GM21529 (cell line): Measurements from ENCODE around the gene MFAP1.
"Not testable (repeated sequence)": the region's sequence is repeated elsewhere in the genome, so short reads cannot be mapped to it uniquely, and the experiment has no call there.

Experiments
- ATAC-seq: cut with Tn5 transposase; IDR thresholded peaks from one replicate; pipeline ENCODE4 v1.9.1; 2021; ENCODE audit not compliant: unreplicated experiment

MFAP1 gene

GRCh38 chr15:43825305-43825704, 815 bp upstream of the MFAP1 start:
- ATAC-seq = not testable (repeated sequence)

GRCh38 chr15:43821505-43821904, 3.0 kb downstream of the MFAP1 start:
- ATAC-seq = no peak

- ATAC-seq = not testable (repeated sequence)
These were observed 9.4 kb downstream of the MFAP1 start for GRCh38 chr15:43815064-43815463.

- ATAC-seq = peak; percentile 77
These were observed 15.4 kb downstream of the MFAP1 start for GRCh38 chr15:43808960-43809678.

GRCh38 chr15:43808435-43808950, 16.0 kb downstream of the MFAP1 start:
- no peak for ATAC-seq

- ATAC-seq = not testable (repeated sequence)
These were observed 21.8 kb downstream of the MFAP1 start for GRCh38 chr15:43802676-43803075.

- ATAC-seq = peak; percentile 80
These were observed 24.0 kb downstream of the MFAP1 start, which contains the start of gene HYPK for GRCh38 chr15:43800286-43801141. TSS of gene HYPK (plus strand) at chr15:43800599. CDS start at chr15:43800623, 24 bp downstream.

- ATAC-seq = no peak
These were observed 24.6 kb downstream of the MFAP1 start, which contains the start of gene SERINC4 for GRCh38 chr15:43799945-43800285. TSS of gene SERINC4 (minus strand) at chr15:43800220. CDS start at chr15:43799986, 234 bp downstream.

- no peak for ATAC-seq
These were observed 25.1 kb downstream of the MFAP1 start for GRCh38 chr15:43799209-43799944.

GRCh38 chr15:43796566-43796965, 27.9 kb downstream of the MFAP1 start:
- ATAC-seq = no peak

GRCh38 chr15:43795997-43796396, 28.5 kb downstream of the MFAP1 start:
- no peak for ATAC-seq

- no peak for ATAC-seq
These were observed 29.3 kb downstream of the MFAP1 start for GRCh38 chr15:43795197-43795596.

- no peak for ATAC-seq
These were observed 30.0 kb downstream of the MFAP1 start for GRCh38 chr15:43794269-43795037.

- ATAC-seq = no peak
These were observed 30.8 kb downstream of the MFAP1 start for GRCh38 chr15:43793647-43794046.

- no peak for ATAC-seq
These were observed 31.6 kb downstream of the MFAP1 start for GRCh38 chr15:43792761-43793476.

GRCh38 chr15:43791993-43792760, 32.3 kb downstream of the MFAP1 start, which contains the start of gene SERF2:
TSS of gene SERF2 (plus strand) at chr15:43792320. CDS start at chr15:43792377, 57 bp downstream.
- peak; percentile 84 for ATAC-seq

- no peak for ATAC-seq
These were observed 35.1 kb downstream of the MFAP1 start for GRCh38 chr15:43789409-43789808.

GRCh38 chr15:43779016-43779415, 45.5 kb downstream of the MFAP1 start:
- ATAC-seq = no peak
